ENCODE data around the gene ALKBH6. TPM values are rescaled to one million over a fixed set of nuclear protein-coding genes. Genes with fewer than 3 reads are reported as not detected.

Gene ALKBH6
- total RNA-seq, 3 donors from 2014 or later (not counting 1 experiment from before 2014, with no cell fraction given) = 39.0 to 57.3 (median 48.1) TPM

DNA sequence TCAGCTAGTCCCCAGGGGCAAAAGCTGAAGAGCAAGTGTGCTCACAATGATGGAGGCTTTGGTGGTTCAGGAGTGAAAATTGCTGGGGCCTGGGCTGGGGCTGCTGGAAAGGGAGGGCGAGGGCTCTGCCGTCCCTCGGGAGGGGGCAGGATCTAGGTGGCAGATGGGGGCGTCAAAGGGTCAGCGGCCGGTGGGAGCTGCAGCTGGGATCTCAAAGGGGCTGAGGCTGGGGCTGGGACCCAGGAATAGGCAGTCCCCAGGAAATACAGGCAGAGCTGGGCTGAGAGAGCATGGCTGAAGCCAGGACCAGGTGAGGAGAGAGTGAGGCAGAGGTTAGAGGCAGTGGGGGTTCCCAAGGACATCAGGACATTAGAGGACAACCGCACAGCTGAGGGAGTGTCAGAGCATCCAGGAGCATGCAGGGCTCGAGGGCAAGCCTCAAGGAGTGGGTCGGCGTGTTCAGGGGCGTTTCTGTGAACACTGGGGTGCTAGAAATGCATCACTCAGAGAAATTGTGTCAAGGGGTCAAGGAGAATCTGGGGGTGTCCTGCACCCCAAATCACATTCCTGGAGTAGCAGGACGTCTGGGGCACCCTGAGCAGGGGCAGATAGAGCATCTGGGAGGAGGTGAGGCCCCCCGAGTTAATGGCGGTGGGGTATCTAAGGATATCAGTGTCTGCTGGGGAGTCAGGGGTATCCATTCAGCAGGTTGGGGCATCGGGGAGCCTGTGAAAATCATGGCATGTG is 4.2 kb downstream of the ALKBH6 start:
- peaks cover 28% of the 10 kb centered on the region for H3K4me1 ChIP-seq (ENCODE audit: control insufficient read depth, insufficient read depth, low read length)
- intact Hi-C loops (cut with micrococcal nuclease) = no loop called here
- Mint-ChIP-seq H3K27ac (peak overlapping the region in 1 of 2 donors; percentile 65), H3K36me3 (no peaks in the 10 kb centered on the region), H3K9me3 (no peaks in the 10 kb centered on the region), H3K27me3 (ENCODE audit: low read depth in 2 of 2) (no peaks in the 10 kb centered on the region), H3K4me3 (peak overlapping the region; percentile 71), H3K4me1 (peaks cover 28 to 41% of the 10 kb centered on the region in 2 donors)
- TF ChIP-seq, protein P1, sequence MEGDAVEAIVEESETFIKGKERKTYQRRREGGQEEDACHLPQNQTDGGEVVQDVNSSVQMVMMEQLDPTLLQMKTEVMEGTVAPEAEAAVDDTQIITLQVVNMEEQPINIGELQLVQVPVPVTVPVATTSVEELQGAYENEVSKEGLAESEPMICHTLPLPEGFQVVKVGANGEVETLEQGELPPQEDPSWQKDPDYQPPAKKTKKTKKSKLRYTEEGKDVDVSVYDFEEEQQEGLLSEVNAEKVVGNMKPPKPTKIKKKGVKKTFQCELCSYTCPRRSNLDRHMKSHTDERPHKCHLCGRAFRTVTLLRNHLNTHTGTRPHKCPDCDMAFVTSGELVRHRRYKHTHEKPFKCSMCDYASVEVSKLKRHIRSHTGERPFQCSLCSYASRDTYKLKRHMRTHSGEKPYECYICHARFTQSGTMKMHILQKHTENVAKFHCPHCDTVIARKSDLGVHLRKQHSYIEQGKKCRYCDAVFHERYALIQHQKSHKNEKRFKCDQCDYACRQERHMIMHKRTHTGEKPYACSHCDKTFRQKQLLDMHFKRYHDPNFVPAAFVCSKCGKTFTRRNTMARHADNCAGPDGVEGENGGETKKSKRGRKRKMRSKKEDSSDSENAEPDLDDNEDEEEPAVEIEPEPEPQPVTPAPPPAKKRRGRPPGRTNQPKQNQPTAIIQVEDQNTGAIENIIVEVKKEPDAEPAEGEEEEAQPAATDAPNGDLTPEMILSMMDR (IDR thresholded peaks at IDR 0.05) = no peak
- ATAC-seq (no peak), DNase-seq (no peak)
- no peak overlapping the region for H3K27ac ChIP-seq (ENCODE audit: low read length)
- H3K27me3 ChIP-seq (ENCODE audit: control insufficient read depth, insufficient read depth, low read length) = no peaks in the 10 kb centered on the region
- no peak overlapping the region for H3K4me3 ChIP-seq (ENCODE audit: low read length)
- 69% methylated on average over 15 of the region's 15 CpGs for WGBS (ENCODE audit: insufficient coverage)
- H3K9me3 ChIP-seq (ENCODE audit: control insufficient read depth, insufficient read depth, low read length) = no peaks in the 10 kb centered on the region
- no peaks in the 10 kb centered on the region for H3K36me3 ChIP-seq (ENCODE audit: control insufficient read depth, insufficient read depth, low read length)

DNA sequence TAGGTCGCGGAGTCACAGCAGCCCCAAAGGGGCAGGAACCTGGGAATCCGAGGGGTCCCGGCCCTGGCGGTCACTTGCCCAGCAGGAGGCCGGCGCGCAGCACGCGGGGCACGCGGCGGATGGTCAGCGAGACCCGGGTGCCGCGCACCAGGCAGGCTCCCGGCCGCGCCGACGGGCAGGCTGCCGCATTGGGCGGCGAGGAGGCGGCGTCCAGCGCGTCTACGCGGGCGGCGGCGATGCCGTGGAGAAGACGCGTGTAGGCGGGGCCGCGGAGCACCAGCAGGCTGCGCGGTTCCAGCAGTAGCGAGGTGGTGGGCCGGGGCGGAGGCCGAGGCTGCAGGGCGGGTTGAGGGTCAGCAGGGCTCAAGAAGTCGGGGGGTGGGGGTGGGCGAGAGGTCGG is 4.8 kb downstream of the ALKBH6 start:
- H3K36me3 Mint-ChIP-seq = no peaks in the 10 kb centered on the region
- Histone ChIP-seq H3K4me3 (ENCODE audit: low read length) (no peak overlapping the region), H3K27me3 (ENCODE audit: control insufficient read depth, insufficient read depth, low read length) (no peaks in the 10 kb centered on the region), H3K9me3 (ENCODE audit: control insufficient read depth, insufficient read depth, low read length) (no peaks in the 10 kb centered on the region), H3K4me1 (ENCODE audit: control insufficient read depth, insufficient read depth, low read length) (peaks cover 23% of the 10 kb centered on the region), H3K27ac (ENCODE audit: low read length) (no peak overlapping the region), H3K36me3 (ENCODE audit: control insufficient read depth, insufficient read depth, low read length) (no peaks in the 10 kb centered on the region)
- no peaks in the 10 kb centered on the region for H3K9me3 Mint-ChIP-seq
- H3K4me3 Mint-ChIP-seq = peak overlapping the region; percentile 71
- DNase-seq (peak; percentile 41 to 68), ATAC-seq (peak in 1 of 3 donors; percentile 8)
- WGBS (ENCODE audit: insufficient coverage) = 3% methylated on average over 50 of the region's 50 CpGs
- H3K4me1 Mint-ChIP-seq = peaks cover 22 to 38% of the 10 kb centered on the region in 2 donors
- TF ChIP-seq, protein P1 (IDR thresholded peaks at IDR 0.05) = no peak
- H3K27ac Mint-ChIP-seq = peak overlapping the region in 1 of 2 donors; percentile 65
- intact Hi-C loops (cut with micrococcal nuclease) = no loop called here
- H3K27me3 Mint-ChIP-seq (ENCODE audit: low read depth in 2 of 2) = no peaks in the 10 kb centered on the region

DNA sequence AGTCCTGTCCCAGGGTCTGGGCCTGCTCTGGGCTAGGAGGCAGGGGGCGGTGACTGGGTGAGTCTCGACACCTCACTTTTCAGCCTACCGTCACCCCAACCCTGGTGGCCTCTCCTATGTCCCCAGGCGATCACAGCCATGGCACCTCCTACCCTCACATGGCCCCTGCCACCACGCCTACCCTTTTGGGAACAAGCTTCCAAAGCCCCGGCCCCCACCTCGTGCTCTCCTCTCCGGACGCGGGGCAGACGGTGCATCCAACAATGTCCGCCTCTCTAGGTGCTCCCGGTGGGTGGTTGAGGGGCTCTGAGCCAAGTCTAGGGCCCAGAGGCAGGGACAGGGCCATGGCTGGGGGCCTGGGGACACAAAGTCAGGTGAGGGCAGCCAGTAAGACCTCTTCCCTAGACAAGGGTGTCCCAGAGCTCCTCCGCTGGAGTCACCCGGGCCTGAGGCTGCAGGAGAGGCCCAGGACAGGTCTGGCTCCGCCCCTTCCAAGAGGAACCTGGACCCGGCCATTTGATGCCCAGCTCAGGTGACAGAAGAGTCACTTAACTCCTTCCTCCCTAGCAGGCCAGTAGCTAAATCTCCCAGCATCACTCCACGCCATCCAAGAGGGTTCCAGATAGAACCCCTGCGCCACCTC is 5.6 kb downstream of the ALKBH6 start, which contains the start of gene SYNE4:
Gene SYNE4, minus strand, starts transcription at position 478 of the 643 bp plus-strand sequence. Its CDS starts 132 bp downstream, at position 346.
- DNase-seq (no peak), ATAC-seq (no peak)
- no peak within 1 kb of the TSS for H3K27ac ChIP-seq (ENCODE audit: low read length)
- H3K4me3 ChIP-seq (ENCODE audit: low read length) = no peak within 1 kb of the TSS
- H3K9me3 Mint-ChIP-seq = no peaks in the 10 kb centered on the region
- H3K36me3 Mint-ChIP-seq = no peaks in the 10 kb centered on the region
- TF ChIP-seq, protein P1 (IDR thresholded peaks at IDR 0.05) = no peak
- H3K9me3 ChIP-seq (ENCODE audit: control insufficient read depth, insufficient read depth, low read length) = no peaks in the 10 kb centered on the region
- intact Hi-C loops (cut with micrococcal nuclease) = no loop called here
- no peaks in the 10 kb centered on the region for H3K36me3 ChIP-seq (ENCODE audit: control insufficient read depth, insufficient read depth, low read length)
- H3K4me1 Mint-ChIP-seq = peaks cover 14 to 32% of the 10 kb centered on the region in 2 donors
- H3K27me3 ChIP-seq (ENCODE audit: control insufficient read depth, insufficient read depth, low read length) = no peaks in the 10 kb centered on the region
- H3K4me3 Mint-ChIP-seq = peak within 1 kb of the TSS; percentile 71
- peaks cover 18% of the 10 kb centered on the region for H3K4me1 ChIP-seq (ENCODE audit: control insufficient read depth, insufficient read depth, low read length)
- no peaks in the 10 kb centered on the region for H3K27me3 Mint-ChIP-seq (ENCODE audit: low read depth in 2 of 2)
- 82% methylated on average over 19 of the region's 19 CpGs for whole genome bisulfite sequencing (ENCODE audit: insufficient coverage)
- peak within 1 kb of the TSS in 1 of 2 donors; percentile 65 for H3K27ac Mint-ChIP-seq

Measured in natural killer cell (primary cell).